ENCODE data around the gene TOX2.
A peak's percentile ranks its signal among the peaks of the same experiment; 100 is the strongest.

TOX2 gene

GRCh38 chr20:43911066-43911465 lies 3.6 kb upstream of the TOX2 start:
- WGBS (ENCODE audit: extremely low coverage, insufficient coverage, low lambda C conversion rate): no CpG with 5 or more reads among the region's 2 CpGs
- H3K4me2 ChIP-seq (ENCODE audit: low read length): no peak overlapping the region
- no peak overlapping the region for H2BK5ac ChIP-seq (ENCODE audit: low read length)
- H3K79me2 ChIP-seq (ENCODE audit: control insufficient read depth, insufficient read depth, low read length): no peaks in the 10 kb centered on the region
- DNase-seq: peak; percentile 48
- H3K23ac ChIP-seq (ENCODE audit: low read length): no peak overlapping the region
- H4K8ac ChIP-seq (ENCODE audit: low read depth, low read length): no peak overlapping the region
- H3K27me3 ChIP-seq (ENCODE audit: insufficient read depth, low read length, poor library complexity): peaks cover 2% of the 10 kb centered on the region
- no peaks in the 10 kb centered on the region for H3K79me1 ChIP-seq (ENCODE audit: low read length)
- H3K36me3 ChIP-seq (ENCODE audit: control insufficient read depth, insufficient read depth, low read length): no peaks in the 10 kb centered on the region
- H4K5ac ChIP-seq (ENCODE audit: low read length): no peak overlapping the region
- H2AK5ac ChIP-seq (ENCODE audit: low read length): no peak overlapping the region
- no peak overlapping the region for H3K56ac ChIP-seq (ENCODE audit: low read length)
- H3K27ac ChIP-seq (ENCODE audit: low read depth, low read length): no peak overlapping the region
- peaks cover 5% of the 10 kb centered on the region for H3K4me1 ChIP-seq (ENCODE audit: control insufficient read depth, low read depth, low read length)
- H3K4ac ChIP-seq (ENCODE audit: low read depth, low read length): no peak overlapping the region
- no peak overlapping the region for H2BK120ac ChIP-seq (ENCODE audit: low read depth, low read length)
- H2BK15ac ChIP-seq (replicated peaks; ENCODE audit: low read depth): no peak overlapping the region
- no peak overlapping the region for H3K9ac ChIP-seq (ENCODE audit: low read length)
- H3K4me3 ChIP-seq (ENCODE audit: low read length): no peak overlapping the region
- no peak overlapping the region for H3K18ac ChIP-seq (ENCODE audit: low read length)

DNA sequence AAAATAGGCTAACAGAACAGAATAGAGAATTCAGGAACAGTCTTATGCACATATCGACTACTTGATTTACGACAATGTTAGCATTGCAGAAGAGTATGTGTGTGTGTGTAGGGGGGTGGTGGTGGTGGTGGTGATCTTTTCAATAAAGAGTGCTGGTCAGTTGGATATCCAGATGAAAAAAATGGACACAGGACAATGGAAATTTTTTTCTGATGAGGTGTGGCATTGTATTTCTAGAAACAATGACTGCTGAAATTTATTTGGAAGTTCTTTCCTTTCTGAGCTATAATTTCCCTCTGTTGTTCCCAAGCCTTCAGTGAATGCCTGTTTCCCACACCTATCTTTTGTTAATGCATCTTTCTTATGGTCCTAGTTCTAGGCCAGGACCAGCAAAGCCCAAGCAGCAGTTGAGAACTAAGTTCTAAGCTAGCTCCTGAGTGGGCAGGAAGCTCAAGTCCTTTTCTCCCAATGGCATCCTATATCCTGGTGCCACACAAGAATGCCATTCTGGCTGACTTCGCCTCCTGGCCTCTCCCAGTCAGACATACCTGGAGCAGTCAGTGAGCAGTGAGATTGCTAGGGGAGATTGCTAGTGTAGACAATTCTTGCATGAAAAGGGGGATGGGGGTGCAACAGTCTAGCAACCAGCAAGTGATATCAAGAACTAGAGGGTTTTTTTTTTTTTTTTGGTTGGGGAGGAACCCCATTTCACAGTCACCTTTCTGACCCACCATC lies 1.2 kb upstream of the TOX2 start:
- H3K23ac ChIP-seq (ENCODE audit: low read length): no peak overlapping the region
- no peak overlapping the region for H3K27ac ChIP-seq (ENCODE audit: low read depth, low read length)
- H2AK5ac ChIP-seq (ENCODE audit: low read length): no peak overlapping the region
- H2BK120ac ChIP-seq (ENCODE audit: low read depth, low read length): no peak overlapping the region
- peaks cover 2% of the 10 kb centered on the region for H3K27me3 ChIP-seq (ENCODE audit: insufficient read depth, low read length, poor library complexity)
- no peak overlapping the region for H3K4ac ChIP-seq (ENCODE audit: low read depth, low read length)
- no peak overlapping the region for H3K56ac ChIP-seq (ENCODE audit: low read length)
- DNase-seq: peak; percentile 25
- H3K36me3 ChIP-seq (ENCODE audit: control insufficient read depth, insufficient read depth, low read length): no peaks in the 10 kb centered on the region
- H2BK5ac ChIP-seq (ENCODE audit: low read length): no peak overlapping the region
- no peak overlapping the region for H3K18ac ChIP-seq (ENCODE audit: low read length)
- no peaks in the 10 kb centered on the region for H3K79me1 ChIP-seq (ENCODE audit: low read length)
- H3K79me2 ChIP-seq (ENCODE audit: control insufficient read depth, insufficient read depth, low read length): no peaks in the 10 kb centered on the region
- H3K4me2 ChIP-seq (ENCODE audit: low read length): no peak overlapping the region
- H4K8ac ChIP-seq (ENCODE audit: low read depth, low read length): no peak overlapping the region
- H3K9ac ChIP-seq (ENCODE audit: low read length): no peak overlapping the region
- H3K4me3 ChIP-seq (ENCODE audit: low read length): no peak overlapping the region
- H4K5ac ChIP-seq (ENCODE audit: low read length): no peak overlapping the region
- H3K4me1 ChIP-seq (ENCODE audit: control insufficient read depth, low read depth, low read length): peaks cover 5% of the 10 kb centered on the region
- H2BK15ac ChIP-seq (replicated peaks; ENCODE audit: low read depth): no peak overlapping the region
- no CpG with 5 or more reads among the region's 3 CpGs for WGBS (ENCODE audit: extremely low coverage, insufficient coverage, low lambda C conversion rate)

- no peaks in the 10 kb centered on the region for H3K36me3 ChIP-seq (ENCODE audit: control insufficient read depth, insufficient read depth, low read length)
- peaks cover 2% of the 10 kb centered on the region for H3K27me3 ChIP-seq (ENCODE audit: insufficient read depth, low read length, poor library complexity)
Observed at GRCh38 chr20:43915211-43916072, 790 bp downstream of the TOX2 start.

DNA sequence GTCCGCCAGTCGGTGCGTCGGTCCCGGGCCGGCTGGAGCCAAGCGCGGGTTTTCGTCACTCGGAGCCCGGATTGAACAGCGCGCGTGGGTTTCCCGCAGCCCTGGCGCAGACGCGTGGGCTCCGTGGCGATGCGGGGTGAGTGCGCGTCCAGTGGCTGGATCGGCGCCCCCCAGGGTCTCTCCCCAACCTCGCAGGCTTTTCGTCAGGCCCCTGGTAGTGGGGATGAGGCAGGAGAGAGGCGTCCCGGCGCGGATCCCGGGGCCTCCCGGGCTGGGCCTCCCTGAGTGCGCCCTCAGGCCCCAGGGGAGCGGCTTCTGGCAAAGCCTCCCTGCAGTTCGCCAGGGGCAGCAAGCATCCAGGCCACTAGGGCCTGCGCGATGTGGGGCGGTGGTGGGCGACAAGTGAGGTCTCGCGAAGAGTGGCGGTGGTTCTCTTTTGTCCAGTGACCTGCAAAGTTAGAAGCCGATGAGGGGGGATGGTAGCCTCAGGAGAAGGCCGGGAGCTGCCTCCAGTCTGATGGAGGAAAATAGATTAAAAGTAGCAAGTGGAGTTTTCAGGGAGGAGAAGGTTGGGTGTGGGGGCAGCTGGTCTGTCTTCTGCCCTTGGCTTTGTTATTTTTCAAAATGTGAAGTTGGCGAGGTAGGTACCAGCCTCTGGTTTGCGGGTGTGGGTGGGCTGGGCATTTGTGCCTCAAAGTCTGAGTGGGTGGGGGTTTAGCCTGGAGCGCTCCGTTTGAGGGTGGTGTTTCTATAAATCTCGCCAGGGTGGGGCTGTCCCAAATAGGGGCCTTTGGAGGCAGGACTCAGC lies 1.6 kb downstream of the TOX2 start:
- no peak overlapping the region for H3K27ac ChIP-seq (ENCODE audit: low read depth, low read length)
- H2BK120ac ChIP-seq (ENCODE audit: low read depth, low read length): no peak overlapping the region
- H4K5ac ChIP-seq (ENCODE audit: low read length): no peak overlapping the region
- peaks cover 5% of the 10 kb centered on the region for H3K4me1 ChIP-seq (ENCODE audit: control insufficient read depth, low read depth, low read length)
- H3K27me3 ChIP-seq (ENCODE audit: insufficient read depth, low read length, poor library complexity): peaks cover 2% of the 10 kb centered on the region
- no peaks in the 10 kb centered on the region for H3K79me2 ChIP-seq (ENCODE audit: control insufficient read depth, insufficient read depth, low read length)
- no peak overlapping the region for H2BK5ac ChIP-seq (ENCODE audit: low read length)
- no peak overlapping the region for H3K4ac ChIP-seq (ENCODE audit: low read depth, low read length)
- peak overlapping the region; percentile 84 for H3K56ac ChIP-seq (ENCODE audit: low read length)
- DNase-seq: peak; percentile 19
- no peaks in the 10 kb centered on the region for H3K79me1 ChIP-seq (ENCODE audit: low read length)
- no peak overlapping the region for H3K4me3 ChIP-seq (ENCODE audit: low read length)
- H2BK15ac ChIP-seq (replicated peaks; ENCODE audit: low read depth): no peak overlapping the region
- WGBS (ENCODE audit: extremely low coverage, insufficient coverage, low lambda C conversion rate): no CpG with 5 or more reads among the region's 50 CpGs
- H4K8ac ChIP-seq (ENCODE audit: low read depth, low read length): no peak overlapping the region
- H2AK5ac ChIP-seq (ENCODE audit: low read length): no peak overlapping the region
- no peaks in the 10 kb centered on the region for H3K36me3 ChIP-seq (ENCODE audit: control insufficient read depth, insufficient read depth, low read length)
- H3K4me2 ChIP-seq (ENCODE audit: low read length): peak overlapping the region; percentile 86
- H3K23ac ChIP-seq (ENCODE audit: low read length): peak overlapping the region; percentile 96
- no peak overlapping the region for H3K18ac ChIP-seq (ENCODE audit: low read length)
- peak overlapping the region; percentile 50 for H3K9ac ChIP-seq (ENCODE audit: low read length)

More at GRCh38 chr20:43915211-43916072, 790 bp downstream of the TOX2 start:
- no peak overlapping the region for H2BK120ac ChIP-seq (ENCODE audit: low read depth, low read length)
- no peaks in the 10 kb centered on the region for H3K79me1 ChIP-seq (ENCODE audit: low read length)
- no peak overlapping the region for H4K8ac ChIP-seq (ENCODE audit: low read depth, low read length)
- H2AK5ac ChIP-seq (ENCODE audit: low read length): no peak overlapping the region
- H3K23ac ChIP-seq (ENCODE audit: low read length): peak overlapping the region; percentile 97
- H3K56ac ChIP-seq (ENCODE audit: low read length): peak overlapping the region; percentile 84
- H3K79me2 ChIP-seq (ENCODE audit: control insufficient read depth, insufficient read depth, low read length): no peaks in the 10 kb centered on the region
- no peak overlapping the region for H3K27ac ChIP-seq (ENCODE audit: low read depth, low read length)
- H4K5ac ChIP-seq (ENCODE audit: low read length): no peak overlapping the region
- DNase-seq: peak; percentile 54
- no peak overlapping the region for H2BK15ac ChIP-seq (replicated peaks; ENCODE audit: low read depth)
- peak overlapping the region; percentile 86 for H3K4me2 ChIP-seq (ENCODE audit: low read length)
- H3K4me1 ChIP-seq (ENCODE audit: control insufficient read depth, low read depth, low read length): peaks cover 5% of the 10 kb centered on the region
- no peak overlapping the region for H3K18ac ChIP-seq (ENCODE audit: low read length)
- no peak overlapping the region for H3K4ac ChIP-seq (ENCODE audit: low read depth, low read length)
- peak overlapping the region; percentile 50 for H3K9ac ChIP-seq (ENCODE audit: low read length)
- no peak overlapping the region for H2BK5ac ChIP-seq (ENCODE audit: low read length)
- WGBS (ENCODE audit: extremely low coverage, insufficient coverage, low lambda C conversion rate): no CpG with 5 or more reads among the region's 66 CpGs
- peak overlapping the region; percentile 25 for H3K4me3 ChIP-seq (ENCODE audit: low read length)

- H3K79me2 ChIP-seq (ENCODE audit: control insufficient read depth, insufficient read depth, low read length): no peaks in the 10 kb centered on the region
- no peak overlapping the region for H4K5ac ChIP-seq (ENCODE audit: low read length)
- H3K9ac ChIP-seq (ENCODE audit: low read length): no peak overlapping the region
- no peaks in the 10 kb centered on the region for H3K79me1 ChIP-seq (ENCODE audit: low read length)
- no peak overlapping the region for H3K18ac ChIP-seq (ENCODE audit: low read length)
- H3K4me3 ChIP-seq (ENCODE audit: low read length): no peak overlapping the region
- H3K23ac ChIP-seq (ENCODE audit: low read length): no peak overlapping the region
- no peaks in the 10 kb centered on the region for H3K36me3 ChIP-seq (ENCODE audit: control insufficient read depth, insufficient read depth, low read length)
- no peak overlapping the region for H2BK15ac ChIP-seq (replicated peaks; ENCODE audit: low read depth)
- no peak overlapping the region for H2BK5ac ChIP-seq (ENCODE audit: low read length)
- whole genome bisulfite sequencing (ENCODE audit: extremely low coverage, insufficient coverage, low lambda C conversion rate): no CpG with 5 or more reads among the region's 9 CpGs
- H3K4me2 ChIP-seq (ENCODE audit: low read length): no peak overlapping the region
- DNase-seq: peak; percentile 35
- no peak overlapping the region for H2AK5ac ChIP-seq (ENCODE audit: low read length)
- H3K27me3 ChIP-seq (ENCODE audit: insufficient read depth, low read length, poor library complexity): peaks cover 2% of the 10 kb centered on the region
- H2BK120ac ChIP-seq (ENCODE audit: low read depth, low read length): no peak overlapping the region
- no peak overlapping the region for H3K4ac ChIP-seq (ENCODE audit: low read depth, low read length)
- no peak overlapping the region for H3K27ac ChIP-seq (ENCODE audit: low read depth, low read length)
- H3K4me1 ChIP-seq (ENCODE audit: control insufficient read depth, low read depth, low read length): peaks cover 5% of the 10 kb centered on the region
- H4K8ac ChIP-seq (ENCODE audit: low read depth, low read length): no peak overlapping the region
- no peak overlapping the region for H3K56ac ChIP-seq (ENCODE audit: low read length)
Observed at GRCh38 chr20:43916881-43917371, 2.3 kb downstream of the TOX2 start.
